Small intestine (tissue), 7 donors: Measurements from ENCODE around the gene FYB1. TPM values are rescaled to one million over a fixed set of nuclear protein-coding genes. Genes with fewer than 3 reads are reported as not detected.

Experiments
- DNase-seq, 2 donors: peaks; one replicate each; pipeline versions ENCODE4 v3.0.0 to v3.0.0-alpha.2; 2013
- FAIRE-seq: peaks from 2 replicates; lab custom pipeline; 2012; peaks lifted over from hg19 to GRCh38; lab: Jason Lieb, UNC
- H3K27ac ChIP-seq, 3 donors: one replicate each; pipeline ENCODE4 v1.5.1; 2013; ENCODE audit warnings: low read length in 2 of 3, mild to moderate bottlenecking in 2 of 3, control low read depth in 1 of 3, inconsistent platforms in 1 of 3, low read depth in 1 of 3, moderate library complexity in 1 of 3
- H3K27me3 ChIP-seq, 3 donors: one replicate each; pipeline ENCODE4 v1.6.1; 2013; ENCODE audit warnings: low read length in 3 of 3, inconsistent platforms in 1 of 3; ENCODE audit not compliant: control insufficient read depth in 3 of 3, insufficient read depth in 3 of 3
- H3K36me3 ChIP-seq, 3 donors: one replicate each; pipeline ENCODE4 v1.6.1; 2013; ENCODE audit warnings: low read length in 3 of 3, inconsistent platforms in 1 of 3, low read depth in 1 of 3, mild to moderate bottlenecking in 1 of 3, moderate library complexity in 1 of 3; ENCODE audit not compliant: control insufficient read depth in 3 of 3, insufficient read depth in 2 of 3
- H3K4me1 ChIP-seq, 3 donors: one replicate each; pipeline ENCODE4 v1.6.1; 2013; ENCODE audit warnings: low read length in 2 of 3, inconsistent platforms in 1 of 3, low read depth in 1 of 3, mild to moderate bottlenecking in 1 of 3, moderate library complexity in 1 of 3; ENCODE audit not compliant: control insufficient read depth in 3 of 3, insufficient read depth in 2 of 3
- H3K4me3 ChIP-seq, 3 donors: one replicate each; pipeline ENCODE4 v1.5.1; 2013; ENCODE audit warnings: low read length in 3 of 3, control low read depth in 1 of 3, inconsistent platforms in 1 of 3, low read depth in 1 of 3, mild to moderate bottlenecking in 1 of 3, moderate library complexity in 1 of 3
- H3K9me3 ChIP-seq, 2 donors: one replicate each; pipeline ENCODE4 v1.6.1; 2013; ENCODE audit warnings: low read depth in 1 of 2, low read length in 1 of 2; ENCODE audit not compliant: control insufficient read depth in 2 of 2, insufficient read depth in 1 of 2
- WGBS, 3 donors: extraction: QIAGEN DNeasy Blood & Tissue Kit; methylation state at CpG; one replicate each; pipeline ENCODE4 v1.1.7; 2013; 5-methylcytosine and 5-hydroxymethylcytosine counted together
- polyA plus RNA-seq, 4 donors: library from polyadenylated mRNA; stranded (reverse) in 3 of 4; unstranded in 1 of 4; fragments of 200-250 nt in 3 of 4; fragments of 120-200 nt in 1 of 4; gene quantifications; one replicate each; pipeline versions ENCODE4 v1.2.1 to v1.2.3, GENCODE V29; 2013
- donor health status: healthy with polysubstance abuse.
- donor health status: control.
- donor health status: control.
- donor health status: Bipolar disorder and iron deficiency.
- donor health status: healthy.

FYB1 gene
- polyA plus RNA-seq, 4 donors = 3.5 to 12.4 (median 4.9) TPM

GRCh38 chr5:39192450-39193160, 26.8 kb downstream of the FYB1 start:
- peak overlapping the region in 2 of 3 donors; percentile 26 to 59 for H3K27ac ChIP-seq
- DNase-seq (no peak), FAIRE-seq (no peak)
- peaks cover 0 to 6% (median 0%) of the 10 kb centered on the region in 3 donors for H3K4me1 ChIP-seq
- WGBS, 3 donors = 45 to 79% (median 66%) methylated on average over 2 of the region's 2 CpGs
- H3K27me3 ChIP-seq = no peaks in the 10 kb centered on the region
- H3K9me3 ChIP-seq = no peaks in the 10 kb centered on the region
- no peaks in the 10 kb centered on the region for H3K36me3 ChIP-seq
- no peak overlapping the region for H3K4me3 ChIP-seq

- no peaks in the 10 kb centered on the region for H3K36me3 ChIP-seq
- FAIRE-seq (no peak), DNase-seq (peak in 1 of 2 donors; percentile 39)
- 28 to 37% (median 34%) methylated on average over 6 of the region's 6 CpGs for WGBS, 3 donors
- no peaks in the 10 kb centered on the region for H3K4me1 ChIP-seq
- no peaks in the 10 kb centered on the region for H3K27me3 ChIP-seq
- peak overlapping the region in 1 of 3 donors; percentile 54 for H3K27ac ChIP-seq
- no peaks in the 10 kb centered on the region for H3K9me3 ChIP-seq
- no peak overlapping the region for H3K4me3 ChIP-seq
These were observed 28.1 kb downstream of the FYB1 start for GRCh38 chr5:39191216-39191615.

- DNase-seq (no peak), FAIRE-seq (no peak)
- no peak overlapping the region for H3K4me3 ChIP-seq
- peak overlapping the region in 1 of 3 donors; percentile 56 for H3K27ac ChIP-seq
- H3K27me3 ChIP-seq = no peaks in the 10 kb centered on the region
- no peaks in the 10 kb centered on the region for H3K4me1 ChIP-seq
- 60 to 71% (median 66%) methylated on average over 4 of the region's 4 CpGs for WGBS, 3 donors
- H3K9me3 ChIP-seq = no peaks in the 10 kb centered on the region
- no peaks in the 10 kb centered on the region for H3K36me3 ChIP-seq
These were observed 28.9 kb downstream of the FYB1 start for GRCh38 chr5:39190311-39191102.

GRCh38 chr5:39189292-39189955, 29.9 kb downstream of the FYB1 start:
- Histone ChIP-seq H3K27ac (peak overlapping the region in 2 of 3 donors; percentile 4 to 22), H3K9me3 (no peaks in the 10 kb centered on the region), H3K4me3 (no peak overlapping the region), H3K27me3 (no peaks in the 10 kb centered on the region), H3K36me3 (no peaks in the 10 kb centered on the region), H3K4me1 (no peaks in the 10 kb centered on the region)
- DNase-seq = no peak
- 56 to 70% (median 57%) methylated on average over 4 of the region's 4 CpGs for WGBS, 3 donors
- FAIRE-seq = no peak

- no peaks in the 10 kb centered on the region for H3K9me3 ChIP-seq
- no peak overlapping the region for H3K4me3 ChIP-seq
- DNase-seq (no peak), FAIRE-seq (no peak)
- no peaks in the 10 kb centered on the region for H3K36me3 ChIP-seq
- 64 to 78% (median 72%) methylated on average over 13 of the region's 13 CpGs for WGBS, 3 donors
- H3K27ac ChIP-seq = peak overlapping the region in 2 of 3 donors; percentile 41 to 86
- H3K4me1 ChIP-seq = no peaks in the 10 kb centered on the region
- H3K27me3 ChIP-seq = no peaks in the 10 kb centered on the region
These were observed 31.3 kb downstream of the FYB1 start for GRCh38 chr5:39187831-39188731.

- WGBS, 3 donors = 71 to 72% (median 71%) methylated on average over 7 of the region's 7 CpGs
- FAIRE-seq (no peak), DNase-seq (no peak)
- Histone ChIP-seq H3K4me1 (no peaks in the 10 kb centered on the region), H3K4me3 (no peak overlapping the region), H3K27ac (peak overlapping the region in 1 of 3 donors; percentile 61), H3K9me3 (no peaks in the 10 kb centered on the region), H3K36me3 (no peaks in the 10 kb centered on the region), H3K27me3 (no peaks in the 10 kb centered on the region)
These were observed 32.4 kb downstream of the FYB1 start for GRCh38 chr5:39186722-39187539.

GRCh38 chr5:39186289-39186688, 33.1 kb downstream of the FYB1 start:
- DNase-seq = no peak
- peak overlapping the region in 1 of 3 donors; percentile 83 for H3K27ac ChIP-seq
- no peak overlapping the region for H3K4me3 ChIP-seq
- H3K27me3 ChIP-seq = no peaks in the 10 kb centered on the region
- no peaks in the 10 kb centered on the region for H3K36me3 ChIP-seq
- H3K9me3 ChIP-seq = no peaks in the 10 kb centered on the region
- WGBS, 3 donors = 69 to 89% (median 87%) methylated on average over 2 of the region's 2 CpGs
- H3K4me1 ChIP-seq = no peaks in the 10 kb centered on the region
- FAIRE-seq = no peak
